GM19193 (cell line): Measurements from ENCODE around the gene FAM13B.
A peak's percentile ranks its signal among the peaks of the same experiment; 100 is the strongest.

Source experiments
- POLR2A ChIP-seq: IDR thresholded peaks from 4 replicates; pipeline ENCODE4 v1.6.1; 2011; ENCODE audit not compliant: insufficient read depth, insufficient read length; ENCODE audit errors: extremely low read depth

FAM13B gene

GRCh38 chr5:138032572-138033385 lies at the start of gene FAM13B:
TSS of gene FAM13B (minus strand) at chr5:138033079. CDS start at chr5:138019111, 13,968 bp downstream.
- peak; percentile 92 for TF ChIP-seq POLR2A

GRCh38 chr5:138082033-138082432 lies 49.2 kb upstream of the FAM13B start:
- no peak for TF ChIP-seq POLR2A

- TF ChIP-seq POLR2A: no peak
Observed at GRCh38 chr5:138078006-138078643, 45.2 kb upstream of the FAM13B start.

GRCh38 chr5:138077064-138077696 lies 44.3 kb upstream of the FAM13B start:
- TF ChIP-seq POLR2A: no peak

GRCh38 chr5:138068742-138069600 lies 36.1 kb upstream of the FAM13B start:
- no peak for TF ChIP-seq POLR2A

- no peak for TF ChIP-seq POLR2A
Observed at GRCh38 chr5:138067945-138068344, 35.1 kb upstream of the FAM13B start.

DNA sequence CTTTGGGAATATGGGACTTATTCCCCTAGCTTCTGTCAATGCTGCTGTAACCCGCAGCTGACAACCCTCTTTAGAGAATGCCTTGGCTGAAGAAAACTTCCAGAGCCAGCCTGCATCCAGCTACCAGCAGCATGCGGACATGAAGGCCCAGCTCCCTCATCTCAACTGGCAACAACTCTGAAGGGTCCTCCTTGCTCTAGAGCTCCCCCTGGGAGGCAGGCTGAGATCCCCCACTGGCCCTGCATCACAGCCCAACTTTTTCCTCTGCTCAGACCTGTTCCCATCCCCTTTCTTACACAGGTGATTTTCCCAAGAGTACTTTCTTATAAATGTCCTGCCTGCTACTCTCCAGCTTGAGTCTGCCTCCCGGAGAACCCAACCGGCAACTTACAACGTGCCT lies 32.2 kb upstream of the FAM13B start:
- TF ChIP-seq POLR2A: no peak

GRCh38 chr5:138064526-138064925 lies 31.6 kb upstream of the FAM13B start:
- no peak for TF ChIP-seq POLR2A

GRCh38 chr5:138054847-138055558 lies 22.1 kb upstream of the FAM13B start:
- TF ChIP-seq POLR2A: no peak

DNA sequence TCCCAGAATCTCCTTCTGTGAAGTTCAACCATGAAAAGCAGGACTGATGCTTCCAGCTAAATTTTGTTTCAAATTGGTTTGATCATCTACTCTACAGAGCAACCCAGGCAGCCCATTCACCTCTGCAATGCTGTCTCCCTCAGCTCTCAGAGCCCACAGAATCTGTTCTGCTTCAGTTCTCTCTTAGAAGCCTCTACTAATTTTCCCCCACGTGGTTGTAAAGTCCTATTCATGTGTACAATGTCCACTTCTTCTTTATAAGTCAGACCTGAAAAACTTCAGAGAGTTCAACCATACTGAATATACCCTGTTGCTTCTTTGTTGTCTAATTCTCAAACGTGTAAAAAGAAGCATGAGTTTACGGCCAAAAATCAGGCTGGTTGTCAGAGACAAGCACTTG lies 21.3 kb upstream of the FAM13B start:
- no peak for TF ChIP-seq POLR2A

DNA sequence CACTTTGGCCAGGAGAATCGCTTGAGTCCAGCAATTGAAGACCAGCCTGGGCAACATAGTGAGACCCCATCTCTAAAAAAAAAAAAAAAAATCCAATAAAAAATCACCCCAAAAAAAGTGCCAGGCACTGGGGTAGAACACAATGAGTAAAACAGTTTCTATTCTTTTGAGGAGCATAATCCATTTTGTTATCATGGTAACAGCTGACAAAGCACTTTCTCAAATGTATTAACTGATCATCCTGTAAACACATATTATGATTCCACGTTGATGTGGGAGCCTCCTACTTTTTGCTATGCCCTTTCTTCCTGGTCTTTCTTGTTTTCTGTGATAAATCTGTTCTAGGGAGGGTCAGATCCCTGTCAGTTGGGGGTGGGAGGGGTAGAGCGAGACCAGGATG lies 20.7 kb upstream of the FAM13B start:
- no peak for TF ChIP-seq POLR2A

GRCh38 chr5:138051441-138052296 lies 18.8 kb upstream of the FAM13B start:
- TF ChIP-seq POLR2A: no peak

- TF ChIP-seq POLR2A: no peak
Observed at GRCh38 chr5:138038826-138039225, 5.9 kb upstream of the FAM13B start.
